HG03457 (cell line): ENCODE data around the gene ARHGAP8.
"Not testable (repeated sequence)": the region's sequence is repeated elsewhere in the genome, so short reads cannot be mapped to it uniquely, and the experiment has no call there.

Experiments
- ATAC-seq: cut with Tn5 transposase; IDR thresholded peaks from one replicate; pipeline ENCODE4 v1.9.1; 2021; ENCODE audit warnings: moderate number of reproducible peaks; ENCODE audit not compliant: unreplicated experiment

ARHGAP8 gene

GRCh38 chr22:44904492-44905152 lies 152.2 kb downstream of the ARHGAP8 start:
- ATAC-seq: not testable (repeated sequence)

GRCh38 chr22:44906248-44906936 lies 154.0 kb downstream of the ARHGAP8 start:
- no peak for ATAC-seq

GRCh38 chr22:44906999-44907644 lies 154.7 kb downstream of the ARHGAP8 start:
- ATAC-seq: no peak

GRCh38 chr22:44907765-44908737 lies 155.7 kb downstream of the ARHGAP8 start:
- no peak for ATAC-seq

GRCh38 chr22:44909241-44909640 lies 156.9 kb downstream of the ARHGAP8 start:
- ATAC-seq: no peak
